ENCODE data around the gene SLCO2A1. TPM values are rescaled to one million over a fixed set of nuclear protein-coding genes. Genes with fewer than 3 reads are reported as not detected.
A peak's percentile ranks its signal among the peaks of the same experiment; 100 is the strongest.

The SLCO2A1 gene
- total and polyA plus RNA-seq, 2 donors (not counting 1 experiment from before 2014, with no cell fraction given) = under 0.01 to 0.12 TPM

- Histone ChIP-seq H3K79me2 (ENCODE audit: control insufficient read depth, insufficient read depth, low read length) (no peaks in the 10 kb centered on the region), H3K36me3 (ENCODE audit: control insufficient read depth, insufficient read depth, low read length) (no peaks in the 10 kb centered on the region), H3K4me3 (replicated peaks in 1 of 4; ENCODE audit: control extremely low read depth in 1 of 4, insufficient read depth in 1 of 4, low read depth in 3 of 4, low read length in 4 of 4) (peak overlapping the region in 1 of 4 experiments; percentile 36), H3K27me3 (ENCODE audit: control insufficient read depth, insufficient read depth, low read length) (peaks cover 17% of the 10 kb centered on the region), H3K4me2 (ENCODE audit: extremely low read depth, insufficient read depth, low read length) (no peak overlapping the region), H3K9ac (ENCODE audit: insufficient read depth, low read length) (no peak overlapping the region), H2AFZ (ENCODE audit: low read length) (no peak overlapping the region), H3K27ac (ENCODE audit: insufficient read depth, low read length) (no peak overlapping the region), H3K4me1 (ENCODE audit: control insufficient read depth, extremely low read depth, insufficient read depth, low read length) (no peaks in the 10 kb centered on the region), H4K20me1 (ENCODE audit: control insufficient read depth, extremely low read depth, insufficient read depth, low read length) (no peaks in the 10 kb centered on the region), H3K9me3 (ENCODE audit: control insufficient read depth, insufficient read depth, low read depth, low read length) (no peaks in the 10 kb centered on the region)
- DNase-seq (ENCODE audit: low read depth in 2 of 2) = no peak
- TF ChIP-seq CTCF (conservative IDR thresholded peaks at IDR 0.05 in 1 of 2, IDR thresholded peaks at IDR 0.05 in 1 of 2; ENCODE audit: low read depth in 1 of 2, low read length in 2 of 2) = no peak
- TF ChIP-seq EZH2 (IDR thresholded peaks at IDR 0.05; ENCODE audit: low read length, missing control alignments) = no peak
These were observed 938 bp upstream of the SLCO2A1 start for GRCh38 chr3:134030379-134031347.

GRCh38 chr3:134029256-134029733 is 430 bp downstream of the SLCO2A1 start:
- no peaks in the 10 kb centered on the region for H3K36me3 ChIP-seq (ENCODE audit: control insufficient read depth, insufficient read depth, low read length)
- no peaks in the 10 kb centered on the region for H4K20me1 ChIP-seq (ENCODE audit: control insufficient read depth, extremely low read depth, insufficient read depth, low read length)
- H3K27me3 ChIP-seq (ENCODE audit: control insufficient read depth, insufficient read depth, low read length) = peaks cover 17% of the 10 kb centered on the region
- H3K9ac ChIP-seq (ENCODE audit: insufficient read depth, low read length) = peak overlapping the region; percentile 46
- no peaks in the 10 kb centered on the region for H3K9me3 ChIP-seq (ENCODE audit: control insufficient read depth, insufficient read depth, low read depth, low read length)
- no peaks in the 10 kb centered on the region for H3K79me2 ChIP-seq (ENCODE audit: control insufficient read depth, insufficient read depth, low read length)
- H2AFZ ChIP-seq (ENCODE audit: low read length) = no peak overlapping the region
- DNase-seq (ENCODE audit: low read depth in 2 of 2) = peak; percentile 40
- peak overlapping the region; percentile 41 to 75 (median 48) for H3K4me3 ChIP-seq (replicated peaks in 1 of 4; ENCODE audit: control extremely low read depth in 1 of 4, insufficient read depth in 1 of 4, low read depth in 3 of 4, low read length in 4 of 4)
- H3K27ac ChIP-seq (ENCODE audit: insufficient read depth, low read length) = no peak overlapping the region
- H3K4me2 ChIP-seq (ENCODE audit: extremely low read depth, insufficient read depth, low read length) = peak overlapping the region; percentile 72
- H3K4me1 ChIP-seq (ENCODE audit: control insufficient read depth, extremely low read depth, insufficient read depth, low read length) = no peaks in the 10 kb centered on the region
- no peak for TF ChIP-seq CTCF (conservative IDR thresholded peaks at IDR 0.05 in 1 of 2, IDR thresholded peaks at IDR 0.05 in 1 of 2; ENCODE audit: low read depth in 1 of 2, low read length in 2 of 2)
- peak; percentile 66 for TF ChIP-seq EZH2 (IDR thresholded peaks at IDR 0.05; ENCODE audit: low read length, missing control alignments)

- no peak overlapping the region for H2AFZ ChIP-seq (ENCODE audit: low read length)
- H3K4me2 ChIP-seq (ENCODE audit: extremely low read depth, insufficient read depth, low read length) = peak overlapping the region; percentile 72
- TF ChIP-seq EZH2 (IDR thresholded peaks at IDR 0.05; ENCODE audit: low read length, missing control alignments) (no peak), CTCF (conservative IDR thresholded peaks at IDR 0.05 in 1 of 2, IDR thresholded peaks at IDR 0.05 in 1 of 2; ENCODE audit: low read depth in 1 of 2, low read length in 2 of 2) (no peak)
These were observed 1.1 kb downstream of the SLCO2A1 start for GRCh38 chr3:134028486-134029255.

More at GRCh38 chr3:134028486-134029255, 1.1 kb downstream of the SLCO2A1 start:
- Histone ChIP-seq H4K20me1 (ENCODE audit: control insufficient read depth, extremely low read depth, insufficient read depth, low read length) (no peaks in the 10 kb centered on the region), H3K4me1 (ENCODE audit: control insufficient read depth, extremely low read depth, insufficient read depth, low read length) (no peaks in the 10 kb centered on the region), H3K4me3 (replicated peaks in 1 of 4; ENCODE audit: control extremely low read depth in 1 of 4, insufficient read depth in 1 of 4, low read depth in 3 of 4, low read length in 4 of 4) (peak overlapping the region in 2 of 4 experiments; percentile 53 to 75), H3K27ac (ENCODE audit: insufficient read depth, low read length) (no peak overlapping the region), H3K9me3 (ENCODE audit: control insufficient read depth, insufficient read depth, low read depth, low read length) (no peaks in the 10 kb centered on the region), H3K36me3 (ENCODE audit: control insufficient read depth, insufficient read depth, low read length) (no peaks in the 10 kb centered on the region), H3K9ac (ENCODE audit: insufficient read depth, low read length) (no peak overlapping the region), H3K79me2 (ENCODE audit: control insufficient read depth, insufficient read depth, low read length) (no peaks in the 10 kb centered on the region), H3K27me3 (ENCODE audit: control insufficient read depth, insufficient read depth, low read length) (peaks cover 17% of the 10 kb centered on the region)
- DNase-seq (ENCODE audit: low read depth in 2 of 2) = no peak

Data from fibroblast of lung (primary cell).